Breast epithelium (tissue), 3 donors: ENCODE measurements around the gene CLK3.

ENCODE experiments used
- POLR2A ChIP-seq: fragments of 450-650 bp; IDR thresholded peaks from one replicate; pipeline ENCODE4 v1.6.1; 2016; ENCODE audit warnings: antibody characterized with exemption, mild to moderate bottlenecking, moderate library complexity
- TF ChIP-seq, protein P1 (sequence below), 3 donors: fragments of 450-650 bp; IDR thresholded peaks; one replicate each; pipeline ENCODE4 v1.5.1; 2016 to 2017; ENCODE audit warnings: antibody characterized with exemption in 3 of 3, mild to moderate bottlenecking in 3 of 3, moderate library complexity in 3 of 3

DNA sequence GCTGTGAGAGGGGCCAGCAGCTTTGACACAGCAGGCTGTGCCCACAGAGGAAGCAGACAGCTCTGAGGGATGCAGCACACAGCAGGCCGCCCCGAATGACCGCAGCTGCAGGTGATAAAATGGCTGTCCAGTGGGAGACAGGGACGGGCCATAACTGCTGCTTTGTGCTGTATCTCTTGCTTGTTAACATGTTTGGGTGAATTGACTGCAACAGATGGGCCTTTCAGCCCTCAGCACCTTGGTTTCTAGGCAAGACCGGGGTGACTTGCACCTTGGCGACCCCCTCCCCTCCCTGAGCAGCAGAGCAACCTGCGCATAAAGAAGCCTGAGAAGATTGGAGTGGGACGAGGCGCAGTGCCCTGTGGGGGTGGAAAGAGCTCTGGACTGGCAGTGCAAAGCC, 36.6 kb upstream of the CLK3 start:
- TF ChIP-seq, protein P1, sequence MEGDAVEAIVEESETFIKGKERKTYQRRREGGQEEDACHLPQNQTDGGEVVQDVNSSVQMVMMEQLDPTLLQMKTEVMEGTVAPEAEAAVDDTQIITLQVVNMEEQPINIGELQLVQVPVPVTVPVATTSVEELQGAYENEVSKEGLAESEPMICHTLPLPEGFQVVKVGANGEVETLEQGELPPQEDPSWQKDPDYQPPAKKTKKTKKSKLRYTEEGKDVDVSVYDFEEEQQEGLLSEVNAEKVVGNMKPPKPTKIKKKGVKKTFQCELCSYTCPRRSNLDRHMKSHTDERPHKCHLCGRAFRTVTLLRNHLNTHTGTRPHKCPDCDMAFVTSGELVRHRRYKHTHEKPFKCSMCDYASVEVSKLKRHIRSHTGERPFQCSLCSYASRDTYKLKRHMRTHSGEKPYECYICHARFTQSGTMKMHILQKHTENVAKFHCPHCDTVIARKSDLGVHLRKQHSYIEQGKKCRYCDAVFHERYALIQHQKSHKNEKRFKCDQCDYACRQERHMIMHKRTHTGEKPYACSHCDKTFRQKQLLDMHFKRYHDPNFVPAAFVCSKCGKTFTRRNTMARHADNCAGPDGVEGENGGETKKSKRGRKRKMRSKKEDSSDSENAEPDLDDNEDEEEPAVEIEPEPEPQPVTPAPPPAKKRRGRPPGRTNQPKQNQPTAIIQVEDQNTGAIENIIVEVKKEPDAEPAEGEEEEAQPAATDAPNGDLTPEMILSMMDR (IDR thresholded peaks at IDR 0.05): no peak
- no peak for TF ChIP-seq POLR2A
